ENCODE measurements around the gene COL13A1. TPM values are rescaled to one million over a fixed set of nuclear protein-coding genes. Genes with fewer than 3 reads are reported as not detected.

COL13A1 gene
- total RNA-seq, 1 experiment from 2014 or later: 17.1 TPM

GRCh38 chr10:69944761-69945160 lies 143.1 kb downstream of the COL13A1 start:
- DNase-seq (ENCODE audit: low read depth): no peak

- no peak for DNase-seq (ENCODE audit: low read depth)
Observed at GRCh38 chr10:69948261-69948660, 146.6 kb downstream of the COL13A1 start.

- DNase-seq (ENCODE audit: low read depth): no peak
Observed at GRCh38 chr10:69949770-69950169, 148.1 kb downstream of the COL13A1 start.

GRCh38 chr10:69951658-69952057 lies 150.0 kb downstream of the COL13A1 start:
- no peak for DNase-seq (ENCODE audit: low read depth)

- DNase-seq (ENCODE audit: low read depth): no peak
Observed at GRCh38 chr10:69952069-69952800, 150.5 kb downstream of the COL13A1 start.

- no peak for DNase-seq (ENCODE audit: low read depth)
Observed at GRCh38 chr10:69952821-69953221, 151.1 kb downstream of the COL13A1 start.

GRCh38 chr10:69953851-69954250 lies 152.1 kb downstream of the COL13A1 start:
- DNase-seq (ENCODE audit: low read depth): no peak

GRCh38 chr10:69955211-69955805 lies 153.6 kb downstream of the COL13A1 start:
- no peak for DNase-seq (ENCODE audit: low read depth)

GRCh38 chr10:69955897-69956740 lies 154.4 kb downstream of the COL13A1 start:
- no peak for DNase-seq (ENCODE audit: low read depth)

- DNase-seq (ENCODE audit: low read depth): no peak
Observed at GRCh38 chr10:69956741-69957230, 155.1 kb downstream of the COL13A1 start.

- DNase-seq (ENCODE audit: low read depth): no peak
Observed at GRCh38 chr10:69957241-69957885, 155.7 kb downstream of the COL13A1 start.

- peak; percentile 51 for DNase-seq (ENCODE audit: low read depth)
Observed at GRCh38 chr10:69957886-69958555, 156.3 kb downstream of the COL13A1 start.

GRCh38 chr10:69958556-69958902 lies 156.8 kb downstream of the COL13A1 start:
- DNase-seq (ENCODE audit: low read depth): no peak

- DNase-seq (ENCODE audit: low read depth): no peak
Observed at GRCh38 chr10:69959911-69960310, 158.2 kb downstream of the COL13A1 start.

GRCh38 chr10:69960606-69960987 lies 158.9 kb downstream of the COL13A1 start:
- DNase-seq (ENCODE audit: low read depth): no peak

GRCh38 chr10:69960988-69961880 lies 159.5 kb downstream of the COL13A1 start:
- DNase-seq (ENCODE audit: low read depth): no peak

GRCh38 chr10:69961881-69962745 lies 160.4 kb downstream of the COL13A1 start:
- no peak for DNase-seq (ENCODE audit: low read depth)

GRCh38 chr10:69962746-69963135 lies 161.0 kb downstream of the COL13A1 start:
- DNase-seq (ENCODE audit: low read depth): no peak

GRCh38 chr10:69963178-69963834 lies 161.6 kb downstream of the COL13A1 start:
- DNase-seq (ENCODE audit: low read depth): no peak
